H1 (cell line): ENCODE results near the gene PHYH.

Experiments
- BCL11A ChIP-seq, 2 experiments: IDR thresholded peaks; one replicate each; pipeline ENCODE4 v1.6.1; 2011; ENCODE audit warnings: low read depth in 2 of 2, low read length in 2 of 2, mild to moderate bottlenecking in 2 of 2
- CREB1 ChIP-seq: IDR thresholded peaks from 2 replicates; pipeline ENCODE4 v1.6.1; 2012; ENCODE audit warnings: inconsistent platforms
- CTCF ChIP-seq, 3 experiments: IDR thresholded peaks; 1 replicate in 2 of 3; 2 replicates in 1 of 3; pipeline versions ENCODE4 v1.5.1 to v1.6.1; 2011; ENCODE audit warnings: low read length in 3 of 3, mild to moderate bottlenecking in 3 of 3, inconsistent platforms in 2 of 3, low read depth in 1 of 3, moderate library complexity in 1 of 3; ENCODE audit not compliant: insufficient read depth in 1 of 3; ENCODE audit errors: control extremely low read depth in 1 of 3
- GABPA ChIP-seq: IDR thresholded peaks from 2 replicates; pipeline ENCODE4 v1.6.1; 2011; ENCODE audit warnings: mild to moderate bottlenecking, low read length, moderate library complexity, borderline replicate concordance; ENCODE audit not compliant: insufficient read depth
- JUN ChIP-seq: IDR thresholded peaks from 2 replicates; pipeline ENCODE4 v1.6.1; 2011; ENCODE audit warnings: low read depth, mild to moderate bottlenecking, improper control_type of control experiment, low read length

- TF ChIP-seq CTCF (IDR thresholded peaks at IDR 0.05; ENCODE audit: control extremely low read depth in 1 of 3, insufficient read depth in 1 of 3, low read depth in 1 of 3, low read length in 3 of 3), result no peak
- no peak for TF ChIP-seq JUN
- TF ChIP-seq CREB1, result no peak
- TF ChIP-seq BCL11A (IDR thresholded peaks at IDR 0.05; ENCODE audit: low read depth in 2 of 2, low read length in 2 of 2), result no peak
- no peak for TF ChIP-seq GABPA
Measured at GRCh38 chr10:13241613-13242012, 58.3 kb downstream of the PHYH start.
